NK-92 treated with Interleukin-12 subunit alpha and Interleukin-12 subunit beta, amount 100 ng/mL, for 24 hours (cell line): ENCODE data around the gene AK9.
"Not testable (repeated sequence)": the region's sequence is repeated elsewhere in the genome, so short reads cannot be mapped to it uniquely, and the experiment has no call there.

Experiments used
- DNase-seq: peaks from one replicate; lab custom pipeline; 2025; lab: John Stamatoyannopoulos, UW

The AK9 gene

GRCh38 chr6:109695468-109695867 is 4.5 kb upstream of the AK9 start:
- no peak for DNase-seq

DNA sequence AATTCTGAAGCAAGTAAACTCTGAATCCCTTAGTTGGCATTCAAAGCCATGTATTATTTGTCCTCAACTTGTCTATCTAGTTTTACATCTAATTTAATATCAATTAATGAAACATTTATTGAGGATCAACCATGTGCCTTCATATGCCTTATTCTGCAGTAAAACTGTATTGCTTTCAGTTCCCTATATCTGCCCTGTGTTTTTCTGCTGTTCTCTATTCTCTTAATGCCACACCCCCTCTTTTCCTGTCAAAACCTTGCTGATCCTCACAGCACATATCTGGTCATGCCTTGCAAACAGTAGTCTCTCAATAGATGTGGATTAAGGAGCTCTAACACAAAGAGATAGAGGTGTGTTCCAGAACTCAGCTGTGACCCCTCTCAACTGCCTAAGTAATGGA is 2.1 kb upstream of the AK9 start:
- DNase-seq = no peak

- DNase-seq = peak; percentile 12
Measured at GRCh38 chr6:109690373-109690736, 647 bp downstream of the AK9 start.

GRCh38 chr6:109687271-109687761 is 3.7 kb downstream of the AK9 start:
- DNase-seq = peak; percentile 48

GRCh38 chr6:109686566-109687265 is 4.3 kb downstream of the AK9 start:
- no peak for DNase-seq

DNA sequence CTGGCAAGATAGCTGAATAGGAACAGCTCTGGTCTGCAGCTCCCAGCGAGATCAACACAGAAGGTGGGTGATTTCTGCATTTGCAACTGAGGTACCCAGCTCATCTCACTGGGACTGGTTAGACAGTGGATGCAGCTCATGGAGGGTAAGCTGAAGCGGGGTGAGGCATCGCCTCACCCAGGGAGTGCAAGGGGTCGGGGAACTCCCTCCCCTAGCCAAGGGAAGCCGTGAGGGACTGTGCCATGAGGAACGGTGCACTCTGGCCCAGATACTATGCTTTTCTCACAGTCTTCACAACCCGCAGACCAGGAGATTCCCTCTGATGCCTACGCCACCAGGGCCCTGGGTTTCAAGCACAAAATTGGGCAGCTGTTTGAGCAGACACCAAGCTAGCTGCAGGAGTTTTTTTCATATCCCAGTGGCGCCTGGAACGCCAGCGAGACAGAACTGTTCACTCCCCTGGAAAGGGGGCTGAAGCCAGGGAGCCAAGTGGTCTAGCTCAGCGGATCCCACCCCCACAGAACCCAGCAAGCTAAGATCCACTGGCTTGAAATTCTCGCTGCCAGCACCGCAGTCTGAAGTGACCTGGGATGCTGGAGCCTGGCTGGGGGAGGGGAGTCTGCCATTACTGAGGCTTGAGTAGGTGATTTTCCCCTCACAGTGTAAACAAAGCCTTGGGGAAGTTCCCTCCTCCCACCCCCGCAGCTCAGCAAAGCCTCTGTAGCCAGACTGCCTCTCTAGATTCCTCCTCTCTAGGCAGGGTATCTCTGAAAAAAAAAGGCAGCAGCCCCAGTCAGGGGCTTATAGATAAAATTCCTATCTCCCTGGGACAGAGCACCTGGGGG is 12.1 kb downstream of the AK9 start:
- not testable (repeated sequence) for DNase-seq

GRCh38 chr6:109678240-109678639 is 12.8 kb downstream of the AK9 start:
- no peak for DNase-seq

- DNase-seq = no peak
Measured at GRCh38 chr6:109676724-109677123, 14.3 kb downstream of the AK9 start.

GRCh38 chr6:109672839-109673238 is 18.2 kb downstream of the AK9 start:
- no peak for DNase-seq

DNA sequence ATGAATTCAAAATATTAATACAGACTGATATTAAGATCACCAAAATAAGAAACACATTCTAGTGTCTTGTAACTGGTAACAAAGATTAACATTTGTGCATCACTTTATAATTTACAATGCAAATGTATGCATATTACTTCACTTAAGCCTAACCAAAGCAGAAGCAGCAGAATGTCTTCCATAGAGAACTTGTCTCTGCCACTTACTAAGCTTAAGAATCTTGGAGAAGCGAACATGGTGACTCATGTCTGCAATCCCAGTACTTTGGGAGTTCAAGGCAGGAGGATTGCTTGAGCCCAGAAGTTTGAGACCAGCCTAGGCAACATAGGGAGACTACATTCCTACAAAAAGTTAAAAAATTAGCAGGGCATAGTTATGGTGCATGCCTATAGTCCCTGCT is 18.8 kb downstream of the AK9 start:
- DNase-seq = no peak

- DNase-seq = no peak
Measured at GRCh38 chr6:109671733-109672132, 19.3 kb downstream of the AK9 start.

DNA sequence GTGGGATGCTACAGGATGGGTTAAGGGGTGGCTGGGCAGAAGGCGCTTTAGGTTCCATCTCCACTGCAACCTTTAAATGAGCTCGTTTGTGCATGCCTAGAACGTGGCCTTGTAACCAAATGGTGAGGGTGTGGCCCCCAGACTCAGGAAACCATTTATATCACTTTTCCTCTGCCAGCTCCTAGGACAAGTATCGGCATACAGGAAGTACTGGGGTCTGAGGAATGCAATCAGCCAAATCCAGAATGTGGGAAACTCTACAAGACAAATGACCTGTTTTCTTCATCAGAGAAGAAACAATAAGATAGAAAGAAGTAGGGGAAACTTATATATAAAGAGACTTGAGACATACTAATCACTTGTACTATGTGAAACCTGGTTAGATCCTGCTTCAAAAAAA is 21.2 kb downstream of the AK9 start:
- DNase-seq = no peak

DNA sequence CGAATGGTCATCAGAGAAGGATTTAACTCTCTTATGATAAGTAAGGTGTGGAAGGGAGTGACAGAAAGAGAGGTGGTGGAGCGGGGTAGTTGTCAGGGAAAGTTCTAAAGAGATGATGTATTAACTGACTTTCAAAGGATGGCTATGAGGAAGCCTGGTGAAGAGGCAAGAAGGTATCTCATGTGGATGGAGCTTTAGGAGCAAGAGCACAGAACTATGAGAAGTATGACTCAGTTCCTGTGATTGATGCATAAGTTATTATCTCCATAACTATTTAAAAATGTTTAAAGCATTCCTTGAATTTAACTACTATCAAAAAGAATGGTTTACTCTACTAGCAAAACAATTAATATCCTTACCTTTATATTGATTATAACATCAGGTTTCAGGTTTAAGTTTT is 28.8 kb downstream of the AK9 start:
- DNase-seq = no peak

DNA sequence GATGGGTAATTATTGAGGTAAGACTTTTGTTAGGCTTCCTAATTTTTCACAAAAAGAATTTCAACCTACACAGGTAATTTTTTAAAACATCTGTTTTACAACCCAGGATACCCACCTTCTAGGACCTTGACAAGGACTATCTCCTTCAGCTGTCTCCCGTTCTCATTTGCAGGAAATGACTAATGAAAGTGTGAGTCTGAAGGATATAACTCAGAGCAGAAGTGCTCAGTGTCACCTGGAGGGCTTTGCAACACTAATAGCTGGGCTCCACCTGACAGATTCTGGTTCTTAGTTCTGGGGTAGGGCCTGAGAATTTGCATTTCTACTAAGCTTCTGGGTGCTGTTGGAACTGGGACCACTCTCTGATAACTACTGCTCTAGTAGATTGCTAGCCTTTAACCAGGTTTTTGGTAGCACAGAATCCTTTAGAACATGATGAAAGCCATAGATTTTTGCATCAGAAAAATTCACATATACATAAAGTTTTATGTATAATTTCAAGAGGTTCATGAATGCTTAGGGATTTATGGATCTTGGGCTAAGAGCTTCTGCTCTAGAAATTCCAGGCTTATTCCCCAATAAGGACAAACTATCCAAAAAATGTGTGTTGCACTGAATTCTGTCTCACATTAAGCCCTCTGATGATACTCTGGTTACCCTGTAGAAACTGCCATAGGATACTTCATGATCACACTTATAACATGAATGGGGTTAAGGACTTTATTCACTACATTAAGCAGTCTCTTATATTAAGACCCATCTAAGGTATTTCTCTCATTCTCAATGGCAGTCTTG is 30.3 kb downstream of the AK9 start:
- no peak for DNase-seq

DNA sequence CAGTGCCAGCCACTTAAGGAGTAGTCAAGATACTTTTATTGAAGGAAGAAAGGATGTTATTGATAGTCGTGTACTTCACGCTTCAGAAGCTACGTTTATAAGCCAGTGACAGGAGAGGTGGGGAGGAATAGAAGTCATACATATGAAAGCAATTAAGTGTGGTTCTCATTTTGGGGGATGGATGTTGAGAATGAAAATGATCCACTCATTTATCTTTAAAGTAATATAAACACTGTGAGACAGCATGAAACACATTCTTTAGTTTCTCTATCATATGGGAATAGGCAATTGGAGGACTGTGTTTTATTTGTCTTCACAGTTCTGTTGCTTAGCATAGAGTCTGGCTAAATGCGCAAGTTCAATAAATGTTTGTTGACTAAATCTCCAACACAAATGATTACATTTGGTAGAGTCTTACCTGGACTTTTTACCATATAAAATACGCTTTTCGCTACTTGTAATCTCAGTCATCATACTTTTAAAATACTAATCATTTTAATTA is 35.2 kb downstream of the AK9 start:
- no peak for DNase-seq

- DNase-seq = no peak
Measured at GRCh38 chr6:109653264-109653663, 37.7 kb downstream of the AK9 start.

DNA sequence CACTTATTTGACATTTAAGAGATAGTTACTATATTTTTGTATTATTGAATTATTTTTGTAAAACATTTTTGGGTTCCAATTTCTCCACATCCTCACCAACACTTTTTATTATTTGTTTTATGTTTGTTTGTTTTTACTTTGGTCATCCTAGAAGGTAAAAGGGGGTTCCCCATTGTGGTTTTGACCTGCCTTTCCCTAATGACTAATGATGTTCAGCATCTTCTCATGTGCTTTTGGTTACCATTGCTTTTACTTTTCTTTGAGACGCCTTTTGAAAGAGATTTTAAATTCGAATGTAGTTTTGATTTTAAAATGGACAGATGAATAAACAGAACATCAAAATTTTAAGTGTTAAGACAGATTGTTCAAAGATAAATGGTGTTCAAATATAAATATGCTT is 46.9 kb downstream of the AK9 start:
- no peak for DNase-seq

DNA sequence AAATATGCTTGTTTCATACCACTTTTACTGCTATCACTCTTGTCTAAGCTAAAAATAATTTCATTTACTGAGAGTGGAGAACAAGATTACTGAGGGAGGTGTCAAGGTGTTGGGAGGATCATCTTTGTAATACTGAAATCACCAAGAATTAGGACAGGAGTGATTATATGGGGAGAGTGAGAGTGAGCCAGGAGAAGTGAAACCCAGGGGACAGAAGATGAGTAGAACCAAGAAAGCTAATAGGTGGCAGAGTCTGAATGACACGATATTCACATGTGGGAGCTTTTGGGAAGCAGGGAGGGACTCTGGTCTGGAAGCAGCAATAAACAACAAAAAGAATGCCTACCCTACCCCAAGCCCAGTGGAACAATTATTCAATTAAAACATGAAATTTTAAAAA is 58.6 kb downstream of the AK9 start:
- no peak for DNase-seq

DNA sequence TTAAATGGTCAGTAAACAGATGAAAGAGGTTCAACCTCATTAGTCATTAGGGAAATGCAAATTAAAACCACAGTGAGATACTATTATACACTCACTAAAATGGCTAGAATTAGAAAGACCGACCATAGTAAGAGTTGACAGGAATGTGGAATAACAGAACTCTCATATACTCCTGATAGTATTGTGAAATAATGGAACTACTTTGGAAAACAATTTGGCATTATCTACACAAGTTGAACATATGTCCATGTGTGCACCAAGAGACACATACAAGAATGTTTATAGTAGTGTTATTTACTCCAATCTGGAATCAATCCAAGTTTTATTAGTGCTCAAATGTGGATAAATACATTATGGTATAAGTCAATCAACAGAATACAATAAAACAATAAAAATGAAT is 59.6 kb downstream of the AK9 start:
- no peak for DNase-seq

DNA sequence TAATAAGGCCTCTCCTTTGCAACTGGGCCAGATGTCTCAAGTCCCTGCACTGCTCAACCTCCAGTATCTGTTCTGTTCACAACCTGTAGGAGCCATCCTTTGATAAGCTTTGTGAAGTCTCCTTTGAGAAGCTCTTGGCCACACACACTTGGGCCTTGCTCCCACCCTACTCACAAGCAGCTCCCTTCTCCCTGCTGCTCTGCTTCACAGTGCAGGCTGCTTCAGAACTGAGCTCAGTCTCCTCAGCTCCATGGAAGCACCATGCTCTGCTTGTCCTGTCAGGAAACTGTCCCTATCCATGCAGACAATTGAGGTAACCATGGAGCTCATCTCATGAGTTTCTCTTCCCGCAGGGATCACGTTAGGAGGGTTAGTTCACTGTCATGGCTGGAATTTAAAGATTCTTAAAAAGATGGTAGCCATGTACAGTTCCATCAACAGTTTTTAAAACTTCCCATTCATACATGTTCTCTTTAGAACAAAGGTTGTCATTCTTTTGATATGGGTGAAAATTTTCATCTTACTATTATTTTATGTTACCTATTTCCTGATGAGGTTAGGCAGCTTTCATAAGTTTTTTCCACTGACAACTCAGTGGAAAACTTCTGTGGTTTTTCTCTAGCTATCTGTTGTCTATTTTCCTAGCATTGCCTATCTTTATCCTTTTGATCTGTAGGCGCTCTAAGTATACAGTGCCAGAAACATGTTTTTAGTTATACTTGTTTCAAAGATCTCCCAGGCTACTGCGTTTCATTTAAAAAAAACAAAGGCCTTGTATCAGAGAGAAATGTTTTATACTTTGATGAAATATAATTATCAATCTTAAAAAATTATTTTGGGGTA is 62.6 kb downstream of the AK9 start:
- no peak for DNase-seq

GRCh38 chr6:109626311-109626710 is 64.7 kb downstream of the AK9 start:
- no peak for DNase-seq

GRCh38 chr6:109625199-109625598 is 65.8 kb downstream of the AK9 start:
- DNase-seq = no peak
